Pons (tissue), 1 donor: ENCODE data around the gene TRIM31.
"Not testable (repeated sequence)": the region's sequence is repeated elsewhere in the genome, so short reads cannot be mapped to it uniquely, and the experiment has no call there.

ENCODE experiments used
- DNase-seq: peaks from one replicate; pipeline ENCODE4 v3.0.0-alpha.2; 2016; ENCODE audit warnings: low spot score

TRIM31 gene

DNA sequence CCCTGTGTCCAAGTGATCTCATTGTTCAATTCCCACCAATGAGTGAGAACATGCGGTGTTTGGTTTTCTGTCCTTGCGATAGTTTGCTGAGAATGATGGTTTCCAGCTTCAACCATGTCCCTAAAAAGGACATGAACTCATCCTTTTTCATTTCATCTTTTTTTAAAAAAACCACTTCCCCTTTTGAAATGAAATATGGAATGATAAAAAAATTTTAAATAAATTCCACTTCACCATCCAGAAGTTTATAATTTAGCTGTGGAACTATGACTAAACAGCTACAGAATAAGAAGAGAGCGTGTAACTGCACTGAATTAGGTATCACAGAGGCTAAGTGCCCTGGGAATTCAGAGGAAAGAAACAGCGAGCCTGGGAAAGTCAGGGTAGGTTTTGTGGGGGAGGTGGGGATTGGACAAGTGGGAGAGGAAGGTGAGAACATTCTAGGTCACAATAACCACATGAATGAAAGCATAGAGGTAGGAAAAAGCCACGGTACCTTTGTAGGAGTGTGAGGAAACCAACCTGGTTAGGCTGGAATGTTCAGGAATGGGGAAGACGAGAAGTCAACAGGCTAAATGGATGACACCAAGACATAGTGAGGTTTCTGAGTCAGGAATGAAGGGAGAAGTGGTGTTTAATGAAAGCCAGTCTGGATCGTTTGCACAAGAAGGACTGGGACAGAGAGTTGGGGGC lies 37.1 kb upstream of the TRIM31 start:
- DNase-seq, result no peak

DNA sequence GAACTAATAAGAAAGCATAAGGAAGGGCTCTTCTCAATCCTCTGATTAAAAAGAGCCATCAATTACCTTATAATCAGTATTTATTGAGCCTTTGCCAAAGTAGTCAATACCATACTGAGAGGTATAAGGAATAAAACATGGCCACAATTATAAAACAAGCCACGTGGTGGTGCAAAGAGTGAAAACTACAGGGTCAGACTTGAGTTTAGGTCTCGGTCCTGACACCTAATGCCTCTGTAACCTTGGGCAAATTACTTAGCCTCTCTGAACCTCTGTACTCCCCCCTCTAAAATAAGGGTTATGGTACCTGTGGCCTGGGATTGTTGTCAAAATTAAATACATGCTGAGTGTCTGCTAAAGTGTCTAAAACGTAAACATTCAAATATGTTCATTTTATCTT lies 36.3 kb upstream of the TRIM31 start:
- DNase-seq, result no peak

DNA sequence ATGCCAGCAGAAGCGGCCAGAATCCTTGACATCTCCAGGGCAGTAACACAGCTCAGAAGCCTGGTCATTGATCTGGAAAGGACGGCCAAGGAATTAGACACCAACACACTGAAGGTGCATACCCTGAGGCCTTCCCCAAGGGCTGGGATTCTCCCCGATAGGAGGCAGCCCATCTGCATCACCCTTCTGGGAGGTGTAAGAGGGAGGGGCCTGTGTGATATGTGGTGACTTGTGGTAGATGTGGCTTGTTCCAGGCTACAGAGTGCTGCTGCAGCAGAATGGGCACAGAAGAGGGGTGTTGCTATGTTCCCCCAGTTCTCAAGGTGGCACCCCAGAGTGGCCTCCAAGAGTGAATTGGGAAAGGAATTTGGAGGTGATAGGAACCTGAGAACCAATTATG lies 34.2 kb upstream of the TRIM31 start:
- no peak for DNase-seq

DNA sequence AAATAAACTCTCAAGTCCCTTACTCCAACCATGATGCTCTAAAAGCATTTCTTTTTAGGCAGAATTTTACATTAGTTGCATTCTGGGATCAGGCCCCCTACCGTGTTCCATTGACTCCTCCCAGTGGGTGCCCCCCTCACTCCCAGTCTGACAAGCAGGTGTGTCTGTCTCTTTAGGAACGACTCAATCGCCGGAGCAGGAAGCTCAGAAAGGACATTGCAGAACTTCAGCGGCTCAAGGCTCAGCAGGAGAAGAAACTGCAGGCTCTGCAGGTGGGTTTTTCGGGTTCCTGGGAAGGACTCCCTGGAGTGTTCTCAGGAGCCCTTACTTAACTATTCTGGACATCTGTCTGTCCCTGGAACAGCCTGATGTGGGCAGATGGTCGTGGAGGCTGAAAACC lies 32.9 kb upstream of the TRIM31 start:
- DNase-seq, result no peak

DNA sequence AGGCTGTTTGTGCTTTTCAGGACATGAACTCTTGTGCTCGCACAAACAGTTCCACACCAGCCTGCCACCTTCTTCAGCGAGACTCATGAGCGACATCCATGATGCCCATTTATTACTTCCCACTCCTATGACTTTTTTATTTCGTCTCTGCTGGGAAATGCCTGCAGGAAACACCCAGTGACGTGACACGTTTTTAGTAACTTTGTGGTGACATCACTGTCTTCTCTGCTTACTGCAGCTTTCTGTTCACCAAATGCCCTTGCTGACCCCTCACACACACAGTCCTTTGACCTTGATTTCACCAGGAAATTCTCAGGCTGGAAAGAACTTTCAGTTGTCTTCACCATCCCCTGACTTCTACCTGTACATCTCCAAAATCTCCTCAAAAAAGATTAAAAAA lies 31.9 kb upstream of the TRIM31 start:
- DNase-seq, result no peak

DNA sequence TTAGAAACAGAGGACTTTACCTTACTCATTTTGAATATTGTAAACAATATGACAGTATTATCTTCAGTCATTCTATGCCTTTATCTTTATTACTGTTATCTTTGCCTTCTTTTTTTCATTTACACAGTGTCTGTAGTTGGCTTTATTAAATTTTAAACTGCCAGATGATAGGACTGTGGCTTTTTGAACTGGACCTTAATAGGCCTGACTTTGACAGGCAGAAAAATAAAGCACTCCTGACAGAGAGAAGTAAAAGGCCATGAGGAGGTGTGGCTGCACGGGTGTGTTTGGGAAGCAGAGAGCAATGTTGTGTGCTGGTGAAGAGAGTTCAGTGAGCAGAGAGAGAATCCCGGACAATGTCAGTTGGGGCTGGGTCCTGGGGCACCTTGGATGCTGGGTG lies 30.9 kb upstream of the TRIM31 start:
- DNase-seq, result no peak

DNA sequence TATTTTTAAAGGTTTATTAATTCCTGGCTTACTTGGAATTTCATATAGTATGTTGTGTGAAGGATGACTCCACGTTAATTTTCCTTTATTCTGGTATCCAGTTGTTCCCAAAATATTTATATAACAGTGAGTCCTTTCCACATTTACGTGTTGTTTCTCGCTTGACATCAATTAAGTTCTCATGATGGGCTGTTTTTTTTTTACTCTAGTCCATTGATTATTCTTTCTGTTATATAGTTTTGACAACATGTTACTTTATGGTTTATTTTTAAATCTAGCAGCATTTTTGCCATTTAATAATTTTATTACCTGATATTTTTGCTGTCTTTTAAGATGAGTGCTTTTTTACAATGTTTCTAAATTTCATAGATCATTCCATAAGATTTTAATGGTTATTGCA lies 29.8 kb upstream of the TRIM31 start:
- DNase-seq, result no peak

DNA sequence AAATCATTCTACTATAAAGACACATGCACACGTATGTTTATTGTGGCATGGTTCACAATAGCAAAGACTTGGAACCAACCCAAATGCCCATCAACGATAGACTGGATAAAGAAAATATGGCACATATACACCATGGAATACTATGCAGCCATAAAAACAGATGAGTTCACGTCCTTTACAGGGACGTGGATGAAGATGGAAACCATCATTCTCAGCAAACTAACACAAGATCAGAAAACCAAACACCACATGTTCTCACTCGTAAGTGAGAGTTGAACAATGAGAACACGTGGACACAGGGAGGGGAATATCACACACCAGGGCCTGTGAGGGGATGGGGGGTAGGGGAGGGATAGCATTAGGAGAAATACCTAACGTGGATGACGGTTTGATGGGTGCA lies 27.4 kb upstream of the TRIM31 start:
- DNase-seq, result not testable (repeated sequence)

DNA sequence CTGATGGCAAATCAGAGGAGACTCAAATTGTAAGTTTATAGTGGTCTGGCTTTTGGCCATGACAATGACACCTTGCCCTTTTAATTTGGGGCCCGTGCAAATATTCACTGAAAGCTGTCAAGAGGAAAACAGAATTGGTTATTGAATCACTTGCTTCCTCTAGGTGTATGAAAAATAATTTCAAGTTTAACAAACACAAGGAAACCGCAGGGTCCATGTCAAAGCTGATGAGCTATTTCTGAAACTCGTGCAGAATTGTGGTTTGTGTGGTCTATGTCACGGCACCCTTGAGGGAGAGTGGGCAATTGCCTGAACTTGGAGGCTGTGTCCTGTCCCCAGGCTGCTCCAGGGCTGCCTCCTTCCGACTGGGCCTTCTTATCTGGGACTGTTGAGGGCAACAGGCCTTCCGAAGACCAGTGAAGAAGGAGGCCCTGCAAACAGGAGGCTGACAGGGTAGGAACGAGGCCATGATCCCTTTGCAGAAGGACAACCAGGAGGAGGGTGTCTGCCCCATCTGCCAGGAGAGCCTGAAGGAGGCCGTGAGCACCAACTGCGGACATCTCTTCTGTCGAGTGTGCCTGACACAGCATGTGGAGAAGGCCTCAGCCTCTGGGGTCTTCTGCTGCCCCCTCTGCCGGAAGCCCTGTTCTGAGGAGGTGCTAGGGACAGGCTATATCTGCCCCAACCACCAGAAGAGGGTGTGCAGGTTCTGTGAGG lies 23.8 kb upstream of the TRIM31 start:
- no peak for DNase-seq

DNA sequence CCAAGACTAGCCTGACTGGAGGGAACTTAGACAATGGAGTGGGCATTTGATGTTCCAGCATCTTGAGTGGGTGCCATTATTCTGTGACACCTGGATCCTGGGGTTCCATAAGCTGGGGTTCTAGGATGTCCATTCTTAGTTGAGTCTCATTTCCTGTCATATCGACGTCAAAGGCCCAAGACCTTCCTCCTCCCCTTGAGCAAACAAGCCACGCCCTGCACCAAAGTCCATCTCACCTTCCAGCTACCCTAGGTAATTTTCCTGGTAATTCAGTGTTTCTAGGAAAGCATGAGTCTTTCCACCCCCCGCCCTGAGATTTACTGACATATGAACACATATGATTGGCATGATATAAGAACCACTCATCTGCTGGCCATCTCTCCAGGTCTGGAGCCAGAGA lies 22.9 kb upstream of the TRIM31 start, which contains the start of gene TRIM40:
TSS of gene TRIM40 (plus strand) at position 384 of the 400 bp plus-strand sequence. CDS start 897 bp downstream, outside the sequence.
- no peak for DNase-seq

DNA sequence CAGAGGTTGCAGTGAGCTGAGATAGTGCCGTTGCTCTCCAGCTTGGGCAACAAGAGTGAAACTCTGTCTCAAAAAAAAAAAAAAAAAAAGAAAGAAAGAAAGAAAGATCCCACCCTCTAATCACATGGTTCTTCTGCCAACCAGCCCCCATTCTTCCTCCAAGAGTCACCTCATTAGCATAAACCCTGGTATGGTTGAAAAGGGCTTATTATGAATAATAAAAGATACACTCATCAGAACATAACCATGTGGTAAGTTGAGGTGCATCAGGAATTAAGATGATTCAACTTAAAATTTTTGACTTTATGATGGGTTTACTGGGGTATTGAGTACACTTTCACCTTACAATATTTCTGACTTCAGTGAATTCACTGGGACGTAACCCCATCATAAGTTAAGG lies 22.3 kb upstream of the TRIM31 start:
- DNase-seq, result no peak

DNA sequence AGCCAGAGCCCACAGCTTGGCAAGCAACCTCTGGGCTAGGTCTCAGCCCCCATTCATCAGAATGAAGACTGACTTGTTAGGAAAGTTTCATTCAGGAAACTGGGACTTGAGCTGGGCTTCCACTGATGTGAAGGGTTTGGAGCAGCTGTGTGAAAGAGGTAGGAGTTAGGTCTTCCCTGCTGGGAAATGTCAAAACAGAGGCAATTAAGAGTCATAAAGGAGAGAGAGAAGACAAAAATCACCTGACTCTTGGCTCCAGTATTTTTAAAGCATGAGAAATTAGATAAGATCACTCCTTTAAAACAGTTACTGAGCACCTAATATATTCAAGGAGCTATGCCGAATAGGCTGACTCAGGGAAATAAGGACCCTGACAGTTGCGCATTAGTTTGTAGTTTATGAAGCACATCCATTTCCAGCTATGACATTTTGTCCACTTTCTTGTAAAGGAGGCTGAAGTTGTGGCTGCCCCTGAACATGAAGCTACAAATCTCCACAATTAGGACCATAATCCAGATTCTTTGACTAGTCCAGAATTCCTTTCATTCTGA lies 19.1 kb upstream of the TRIM31 start:
- DNase-seq, result no peak

DNA sequence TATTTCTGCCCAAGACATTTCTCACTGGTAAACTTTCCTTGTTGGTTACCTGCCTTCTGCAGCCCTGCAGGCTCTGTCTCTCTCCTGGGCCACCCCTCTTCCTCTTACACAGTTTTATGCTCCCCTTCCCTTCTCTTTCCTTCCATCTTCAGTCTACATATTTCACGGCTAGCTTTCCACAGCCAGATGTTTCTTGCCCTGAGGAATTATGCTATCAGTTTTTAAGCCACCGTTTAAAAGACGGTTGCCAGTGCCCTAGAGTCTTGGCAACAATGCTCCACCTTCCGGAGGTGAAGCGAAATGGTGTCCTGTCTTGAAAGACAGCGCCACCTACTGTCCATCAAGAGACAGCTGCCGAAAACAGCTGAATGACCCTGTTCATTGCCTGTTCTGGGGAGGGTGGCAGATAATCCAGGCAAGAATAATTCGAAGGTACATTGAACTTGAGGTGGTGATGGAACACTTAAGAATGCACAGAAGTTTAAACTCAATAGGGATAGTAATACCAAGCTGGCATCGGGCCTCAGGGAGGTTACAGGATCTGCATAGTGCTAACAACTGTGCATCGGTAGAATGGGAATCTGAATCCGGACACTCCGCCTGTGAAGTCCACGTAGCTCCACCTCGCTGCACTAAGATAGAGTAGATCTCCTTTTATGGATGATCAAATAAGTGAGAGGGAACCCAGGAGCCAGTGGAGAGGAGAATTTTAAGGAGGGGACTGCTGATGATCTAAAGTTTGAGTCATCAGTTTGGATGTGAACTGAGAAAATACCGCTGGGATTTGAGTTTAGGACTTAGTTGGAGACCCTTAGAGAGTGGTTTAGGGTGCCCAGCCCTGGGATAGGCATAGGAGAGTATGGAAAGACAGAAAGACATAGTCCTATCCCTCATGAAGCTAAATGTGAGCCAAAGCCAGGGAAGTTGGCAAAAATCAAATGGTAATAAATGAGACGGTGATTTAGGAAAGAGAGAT lies 18.3 kb upstream of the TRIM31 start:
- peak; percentile 90 for DNase-seq

DNA sequence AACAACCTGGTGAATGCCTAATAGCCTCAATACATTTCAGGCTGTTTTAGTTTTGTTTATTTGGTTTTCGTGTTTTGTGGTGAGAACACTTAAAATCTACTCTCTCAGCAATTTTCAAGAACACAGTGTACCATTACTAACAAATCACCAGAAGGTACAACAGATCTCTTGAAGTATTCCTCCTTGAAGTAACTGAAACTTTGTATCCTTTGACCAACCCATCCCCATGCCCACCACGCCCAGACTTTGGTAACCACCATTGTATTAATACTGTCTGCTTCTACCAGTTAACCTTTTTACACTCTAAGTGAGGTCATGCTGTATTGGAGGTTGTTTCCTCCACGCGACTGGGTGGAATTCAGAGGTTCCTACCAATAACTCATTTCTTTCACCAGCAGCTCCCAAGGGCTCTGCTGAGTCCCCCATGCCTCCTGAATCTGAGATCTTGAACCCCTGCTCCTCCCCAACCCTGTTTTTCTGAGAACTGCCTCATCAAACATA lies 17.3 kb upstream of the TRIM31 start:
- DNase-seq, result no peak

DNA sequence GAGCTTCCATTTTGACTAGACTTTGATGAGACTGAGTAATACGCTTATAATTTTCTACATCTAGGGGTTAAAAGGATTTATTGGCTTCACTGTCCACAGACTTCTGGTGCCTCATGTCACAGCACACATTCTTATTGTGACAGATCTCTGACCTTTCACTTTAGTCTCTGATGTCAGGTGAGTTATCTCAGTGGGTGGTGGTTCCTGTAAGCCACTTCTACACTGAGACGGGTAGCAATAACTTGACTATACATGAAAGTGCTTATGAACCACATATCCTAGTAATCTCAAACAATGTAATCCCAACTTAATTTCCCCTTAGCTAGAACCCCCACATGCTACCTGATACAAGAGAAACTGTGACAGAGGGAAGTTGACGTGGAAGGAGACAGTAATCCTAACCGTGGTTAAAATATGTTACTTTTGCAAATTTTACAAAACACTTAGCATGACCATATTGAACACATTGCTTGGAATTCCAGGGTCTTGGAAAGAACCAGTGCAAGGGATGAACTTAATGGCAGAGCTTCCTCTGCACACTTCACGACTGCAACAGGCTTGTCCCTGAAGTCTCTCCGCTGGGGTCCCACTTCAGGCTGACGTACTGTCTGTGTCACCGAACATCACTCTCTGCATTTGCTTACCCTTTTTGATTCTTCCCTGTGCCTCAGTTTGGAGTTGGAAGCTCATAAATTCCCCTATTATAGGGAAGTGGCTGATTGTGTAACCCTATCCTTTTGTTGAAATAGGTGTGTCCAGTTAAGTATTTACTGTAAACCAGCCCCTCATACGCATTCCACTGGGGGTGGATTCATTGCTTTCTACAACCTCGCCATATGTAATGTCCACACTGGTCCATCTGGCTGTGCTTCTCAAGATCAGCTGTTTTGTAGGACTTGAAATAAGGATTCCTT lies 16.6 kb upstream of the TRIM31 start:
- no peak for DNase-seq

DNA sequence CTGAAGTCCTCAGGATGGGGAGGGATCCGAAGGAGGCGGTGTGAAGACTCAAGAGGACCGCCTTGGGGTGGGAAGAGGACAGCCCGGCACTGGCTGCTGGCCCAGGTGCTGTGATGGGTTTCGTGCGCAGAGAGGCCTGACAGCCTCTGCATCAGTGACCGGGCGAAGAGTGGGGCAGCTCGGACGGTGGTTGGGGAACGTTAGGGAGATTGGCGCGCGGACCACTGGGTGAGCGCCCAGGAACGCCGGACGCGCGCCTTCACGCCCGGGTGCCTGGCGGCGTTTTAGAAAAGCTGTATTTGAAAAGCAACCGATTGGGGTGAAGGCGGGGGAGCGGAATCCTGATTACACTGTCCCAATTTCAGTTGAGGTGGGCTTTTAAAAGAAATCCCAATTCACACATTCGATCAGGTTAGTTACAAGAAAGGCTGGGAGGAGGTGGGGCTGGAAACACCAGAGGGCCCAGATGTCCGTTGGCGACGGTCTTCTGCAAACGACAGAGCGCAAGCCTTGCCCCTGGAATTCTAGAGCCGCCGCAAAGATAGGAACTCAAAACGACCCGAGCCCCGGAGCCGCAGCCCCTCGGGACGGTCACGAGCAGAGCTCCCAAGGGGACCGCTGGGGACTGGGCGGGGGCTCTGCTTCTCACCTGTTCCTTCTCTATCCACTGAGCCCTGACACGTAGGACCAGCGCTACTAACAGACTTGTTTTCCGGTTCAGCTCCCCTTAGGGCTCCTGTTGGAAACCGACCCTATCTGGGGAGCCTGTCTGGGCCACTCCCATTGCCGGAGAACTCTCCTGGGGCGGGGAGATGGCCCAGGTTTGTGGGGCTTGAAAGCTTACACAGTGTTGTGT lies 14.6 kb upstream of the TRIM31 start:
- DNase-seq, result no peak

DNA sequence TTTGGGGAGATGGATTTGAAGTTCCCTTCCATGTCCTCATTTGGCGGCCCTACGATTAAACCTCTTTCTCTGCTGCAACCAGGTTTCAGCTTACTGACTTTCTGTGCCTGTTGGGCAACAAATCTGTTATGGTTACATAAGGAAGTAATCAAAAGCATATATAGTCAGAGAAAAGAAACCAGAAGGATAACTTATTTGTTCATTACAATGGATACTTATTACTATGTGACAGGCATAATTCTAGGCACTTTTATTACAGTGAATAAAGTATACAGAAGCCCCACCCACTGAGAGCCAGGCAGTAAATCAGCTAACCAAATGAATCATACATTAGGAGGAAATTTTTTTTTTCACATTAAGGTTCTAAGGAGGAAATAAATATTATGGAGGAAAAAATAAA lies 9.6 kb upstream of the TRIM31 start:
- DNase-seq, result no peak

DNA sequence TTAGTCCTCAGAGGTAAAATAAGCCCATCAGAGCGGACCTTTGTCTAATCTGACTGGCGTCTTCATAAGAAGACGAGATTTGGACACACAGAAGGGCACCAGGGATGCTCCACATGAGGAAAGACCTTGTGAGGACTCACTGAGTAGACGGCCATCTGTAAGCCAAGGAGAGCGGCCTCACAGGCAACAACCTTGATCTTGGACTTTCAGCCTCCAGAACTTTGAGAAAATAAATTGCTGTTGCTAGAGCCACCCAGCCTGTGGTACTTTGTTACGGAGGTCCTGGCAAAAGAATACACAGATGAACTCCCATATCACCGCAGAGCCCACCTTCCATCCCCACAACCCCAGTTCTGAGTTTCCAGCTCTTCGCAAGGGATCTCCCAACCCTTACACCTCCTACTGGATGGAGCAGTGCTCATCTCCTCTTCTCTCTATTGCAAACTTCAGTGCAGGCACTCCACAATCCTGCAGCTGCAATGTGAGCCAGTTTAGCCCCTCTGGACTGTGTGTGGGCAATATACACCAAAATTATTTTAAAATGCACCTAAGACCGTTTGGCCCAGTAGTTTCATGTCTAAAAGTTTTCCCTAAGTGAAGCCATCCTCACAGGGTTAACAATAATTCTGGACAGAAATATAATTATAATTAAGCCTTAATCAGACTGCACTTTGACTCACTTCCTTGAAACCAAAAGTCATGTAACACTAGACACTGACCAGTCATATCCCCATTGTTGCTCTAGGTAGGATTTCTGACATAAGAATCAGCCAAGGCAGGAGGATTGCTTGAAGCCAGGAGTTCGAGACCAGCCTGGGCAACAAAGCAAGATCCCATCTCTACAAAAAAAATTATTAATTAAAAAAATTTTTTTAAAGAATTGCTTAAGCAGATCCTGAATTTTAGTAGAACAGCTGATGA lies 8.8 kb upstream of the TRIM31 start:
- DNase-seq, result no peak

DNA sequence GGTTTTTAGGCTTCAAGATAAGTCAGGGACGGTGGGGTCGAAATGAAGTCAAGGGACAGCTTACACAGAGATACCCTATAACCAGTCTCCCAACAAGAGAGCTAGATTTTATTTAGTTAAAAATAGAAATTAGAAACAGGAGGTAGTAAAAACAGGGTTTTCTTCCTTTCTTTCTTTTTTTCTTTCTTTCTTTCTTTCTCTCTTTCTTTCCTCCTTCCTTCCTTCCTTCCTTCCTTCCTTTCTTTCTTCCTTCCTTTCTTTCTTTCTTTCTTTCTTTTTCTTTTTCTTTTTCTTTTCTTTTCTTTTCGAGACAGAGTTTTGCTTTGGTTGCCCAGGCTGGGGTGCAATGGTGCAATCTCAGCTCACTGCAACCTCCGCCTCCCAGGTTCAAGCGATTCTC lies 5.8 kb upstream of the TRIM31 start:
- not testable (repeated sequence) for DNase-seq
